OCI-LY1 (cell line): ENCODE results near the gene MYL10.

ENCODE experiments used
- H2AFZ ChIP-seq: fragments of 200-600 bp; sonication (generic), shearing (Covaris generic); 2 replicates; pipeline ENCODE4 v1.6.0; 2014; ENCODE audit warnings: antibody characterized with exemption, mild to moderate bottlenecking, low read length
- H3F3A ChIP-seq: fragments of 200-600 bp; sonication (generic), shearing (Covaris generic); 2 replicates; pipeline ENCODE4 v1.6.0; 2014; ENCODE audit warnings: mild to moderate bottlenecking, antibody characterized with exemption, low read length, moderate library complexity; ENCODE audit not compliant: insufficient read depth
- H3K27ac ChIP-seq: fragments of 200-600 bp; sonication (generic); 2 replicates; pipeline ENCODE4 v1.5.1; 2014; ENCODE audit warnings: low read length, mixed run types, mild to moderate bottlenecking, low read depth; ENCODE audit not compliant: poor library complexity, severe bottlenecking
- H3K27me3 ChIP-seq: fragments of 200-600 bp; sonication (generic); 2 replicates; pipeline ENCODE4 v1.6.0; 2014; ENCODE audit warnings: antibody characterized with exemption, mild to moderate bottlenecking, low read length, moderate library complexity; ENCODE audit not compliant: insufficient read depth
- H3K36me3 ChIP-seq: fragments of 200-600 bp; sonication (generic); 2 replicates; pipeline ENCODE4 v1.6.1; 2014; ENCODE audit warnings: mild to moderate bottlenecking, antibody characterized with exemption, low read length, moderate library complexity, mixed read lengths; ENCODE audit not compliant: insufficient read depth
- H3K4me1 ChIP-seq: fragments of 200-600 bp; sonication (generic); 2 replicates; pipeline ENCODE4 v1.5.1; 2014; ENCODE audit warnings: mild to moderate bottlenecking, low read length, moderate library complexity; ENCODE audit not compliant: insufficient read depth, severe bottlenecking
- H3K4me2 ChIP-seq: fragments of 200-600 bp; sonication (generic), shearing (Covaris generic); 2 replicates; pipeline ENCODE4 v1.6.1; 2014; ENCODE audit warnings: low read length
- H3K4me3 ChIP-seq: fragments of 200-600 bp; sonication (generic); 2 replicates; pipeline ENCODE4 v1.5.1; 2014; ENCODE audit warnings: low read length, low read depth, mild to moderate bottlenecking, mixed read lengths; ENCODE audit not compliant: poor library complexity, severe bottlenecking
- H3K79me2 ChIP-seq: fragments of 200-600 bp; shearing (Covaris generic); 2 replicates; pipeline ENCODE4 v1.6.1; 2016; ENCODE audit warnings: mixed run types, low read length, mixed read lengths; ENCODE audit not compliant: insufficient read depth
- H3K9ac ChIP-seq: fragments of 200-600 bp; sonication (generic), shearing (Covaris generic); 2 replicates; pipeline ENCODE4 v1.6.1; 2014; ENCODE audit warnings: mild to moderate bottlenecking, low read length, mixed read lengths
- H3K9me2 ChIP-seq: fragments of 200-600 bp; sonication (generic), shearing (Covaris generic); 2 replicates; pipeline ENCODE4 v1.6.1; 2014; ENCODE audit warnings: low read depth, mild to moderate bottlenecking, low read length, mixed read lengths
- H3K9me3 ChIP-seq: fragments of 200-600 bp; shearing (Covaris generic); 2 replicates; pipeline ENCODE4 v1.6.1; 2014; ENCODE audit warnings: low read length, mixed read lengths
- H4K20me1 ChIP-seq: fragments of 200-600 bp; sonication (generic), shearing (Covaris generic); 2 replicates; pipeline ENCODE4 v1.6.0; 2016; ENCODE audit warnings: mild to moderate bottlenecking, low read length; ENCODE audit not compliant: insufficient read depth
- EZH2 ChIP-seq: fragments of 200-600 bp; sonication (generic), shearing (Covaris generic); IDR thresholded peaks from 2 replicates; pipeline ENCODE4 v1.8.0; 2017; ENCODE audit warnings: borderline replicate concordance, mixed run types, mild to moderate bottlenecking, antibody characterized with exemption, low read length, moderate library complexity, mixed read lengths
- TF ChIP-seq, protein P1 (sequence below): fragments of 200-600 bp; sonication (generic), shearing (Covaris generic); IDR thresholded peaks from 2 replicates; pipeline ENCODE4 v1.5.1; 2017; ENCODE audit warnings: mild to moderate bottlenecking, antibody characterized with exemption, low read length, moderate library complexity, mixed read lengths

The MYL10 gene

DNA sequence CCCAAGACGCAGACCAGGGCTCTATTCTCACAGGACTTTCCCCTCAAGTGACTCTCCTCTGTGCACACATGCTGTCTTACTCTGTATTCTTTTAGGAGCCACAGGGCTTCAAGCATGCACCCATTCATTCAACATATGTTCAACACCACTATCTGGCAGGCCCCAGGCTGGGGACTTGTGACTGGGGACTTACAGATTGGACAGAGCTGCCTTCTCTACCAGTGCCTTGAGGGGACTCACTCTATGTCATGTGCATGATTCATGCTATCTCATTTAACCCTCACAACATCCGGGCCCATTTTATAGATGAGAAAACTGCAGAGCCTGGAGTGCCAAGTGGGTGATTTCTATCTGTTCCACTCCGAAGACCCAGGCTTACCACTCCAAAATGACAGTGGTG is 34.3 kb downstream of the MYL10 start:
- Histone ChIP-seq H3K4me3 (no peak overlapping the region), H3K79me2 (no peaks in the 10 kb centered on the region), H2AFZ (no peak overlapping the region), H3F3A (no peaks in the 10 kb centered on the region), H3K27me3 (peaks cover 5% of the 10 kb centered on the region), H4K20me1 (no peaks in the 10 kb centered on the region), H3K4me2 (no peak overlapping the region), H3K27ac (no peak overlapping the region), H3K36me3 (no peaks in the 10 kb centered on the region), H3K9me3 (0 out of 2 replicates have a peak, but pooled peaks cover 5% of the 10 kb centered on the region), H3K9ac (no peak overlapping the region), H3K9me2 (no peaks in the 10 kb centered on the region), H3K4me1 (no peaks in the 10 kb centered on the region)
- no peak for TF ChIP-seq EZH2
- TF ChIP-seq, protein P1, sequence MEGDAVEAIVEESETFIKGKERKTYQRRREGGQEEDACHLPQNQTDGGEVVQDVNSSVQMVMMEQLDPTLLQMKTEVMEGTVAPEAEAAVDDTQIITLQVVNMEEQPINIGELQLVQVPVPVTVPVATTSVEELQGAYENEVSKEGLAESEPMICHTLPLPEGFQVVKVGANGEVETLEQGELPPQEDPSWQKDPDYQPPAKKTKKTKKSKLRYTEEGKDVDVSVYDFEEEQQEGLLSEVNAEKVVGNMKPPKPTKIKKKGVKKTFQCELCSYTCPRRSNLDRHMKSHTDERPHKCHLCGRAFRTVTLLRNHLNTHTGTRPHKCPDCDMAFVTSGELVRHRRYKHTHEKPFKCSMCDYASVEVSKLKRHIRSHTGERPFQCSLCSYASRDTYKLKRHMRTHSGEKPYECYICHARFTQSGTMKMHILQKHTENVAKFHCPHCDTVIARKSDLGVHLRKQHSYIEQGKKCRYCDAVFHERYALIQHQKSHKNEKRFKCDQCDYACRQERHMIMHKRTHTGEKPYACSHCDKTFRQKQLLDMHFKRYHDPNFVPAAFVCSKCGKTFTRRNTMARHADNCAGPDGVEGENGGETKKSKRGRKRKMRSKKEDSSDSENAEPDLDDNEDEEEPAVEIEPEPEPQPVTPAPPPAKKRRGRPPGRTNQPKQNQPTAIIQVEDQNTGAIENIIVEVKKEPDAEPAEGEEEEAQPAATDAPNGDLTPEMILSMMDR = no peak

DNA sequence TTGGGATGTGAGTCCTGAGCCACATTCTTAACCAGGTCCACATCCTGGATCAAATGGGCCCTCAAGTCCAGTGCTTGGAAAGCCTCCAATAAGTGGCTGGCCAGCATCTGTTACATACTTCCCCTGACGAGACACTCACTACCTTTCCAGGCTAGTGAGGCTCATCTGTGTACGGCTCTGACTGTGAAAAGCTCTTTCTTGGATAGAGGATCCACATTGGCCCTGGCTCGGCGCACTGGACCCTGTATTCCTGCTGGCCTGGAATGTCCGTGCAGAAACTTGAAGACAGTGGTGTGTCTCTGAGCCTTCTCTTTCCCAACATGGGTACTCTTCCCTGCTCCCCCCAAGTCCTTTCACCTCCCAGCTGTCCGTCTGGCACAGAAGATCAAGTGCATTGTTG is 35.5 kb downstream of the MYL10 start:
- Histone ChIP-seq H3K4me2 (no peak overlapping the region), H3K79me2 (no peaks in the 10 kb centered on the region), H4K20me1 (no peaks in the 10 kb centered on the region), H3K36me3 (no peaks in the 10 kb centered on the region), H3K9me2 (no peaks in the 10 kb centered on the region), H3K4me3 (no peak overlapping the region), H3F3A (no peaks in the 10 kb centered on the region), H2AFZ (no peak overlapping the region), H3K9ac (no peak overlapping the region), H3K4me1 (no peaks in the 10 kb centered on the region), H3K27ac (no peak overlapping the region), H3K9me3 (0 out of 2 replicates have a peak, but pooled peaks cover 5% of the 10 kb centered on the region), H3K27me3 (peaks cover 5% of the 10 kb centered on the region)
- TF ChIP-seq, protein P1 = no peak
- no peak for TF ChIP-seq EZH2

DNA sequence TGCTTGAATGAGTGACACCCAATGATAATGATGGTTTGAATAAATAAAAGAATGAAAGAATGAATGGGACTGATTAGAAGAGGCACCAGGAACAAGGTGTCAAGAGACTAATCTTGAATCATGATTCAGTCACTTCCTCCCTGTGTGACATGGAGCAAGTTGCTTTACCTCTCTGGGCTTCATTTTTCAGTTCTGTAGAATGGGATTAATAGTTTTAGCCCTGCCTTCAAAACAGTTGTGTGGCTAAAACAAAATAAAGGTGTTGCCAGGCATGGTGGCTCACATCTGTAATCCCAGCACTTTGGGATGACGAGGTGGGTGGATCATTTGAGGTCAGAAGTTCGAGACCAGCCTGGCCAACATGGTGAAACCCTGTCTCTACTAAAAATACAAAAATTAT is 37.6 kb downstream of the MYL10 start:
- H3K9me3 ChIP-seq = 0 out of 2 replicates have a peak, but pooled peaks cover 5% of the 10 kb centered on the region
- no peaks in the 10 kb centered on the region for H3K36me3 ChIP-seq
- no peaks in the 10 kb centered on the region for H3K4me1 ChIP-seq
- H3K9ac ChIP-seq = no peak overlapping the region
- H3K79me2 ChIP-seq = no peaks in the 10 kb centered on the region
- H2AFZ ChIP-seq = no peak overlapping the region
- no peaks in the 10 kb centered on the region for H4K20me1 ChIP-seq
- H3K4me3 ChIP-seq = no peak overlapping the region
- H3K27me3 ChIP-seq = peaks cover 5% of the 10 kb centered on the region
- H3K4me2 ChIP-seq = no peak overlapping the region
- TF ChIP-seq, protein P1 = no peak
- TF ChIP-seq EZH2 = no peak
- no peaks in the 10 kb centered on the region for H3K9me2 ChIP-seq
- no peak overlapping the region for H3K27ac ChIP-seq
- H3F3A ChIP-seq = no peaks in the 10 kb centered on the region
